GM18909 (cell line): ENCODE results near the gene NSD2.
"Not testable (repeated sequence)": the region's sequence is repeated elsewhere in the genome, so short reads cannot be mapped to it uniquely, and the experiment has no call there.

Experiments used
- ATAC-seq: cut with Tn5 transposase; IDR thresholded peaks from one replicate; pipeline ENCODE4 v1.9.1; 2021; ENCODE audit warnings: mild to moderate bottlenecking; ENCODE audit not compliant: unreplicated experiment, poor library complexity

Gene NSD2

GRCh38 chr4:1895971-1896657 lies 24.9 kb downstream of the NSD2 start:
- no peak for ATAC-seq

- no peak for ATAC-seq
These were observed 25.4 kb downstream of the NSD2 start for GRCh38 chr4:1896658-1896991.

GRCh38 chr4:1898007-1898406 lies 26.8 kb downstream of the NSD2 start:
- no peak for ATAC-seq

GRCh38 chr4:1898681-1899080 lies 27.5 kb downstream of the NSD2 start:
- ATAC-seq = no peak

GRCh38 chr4:1899149-1900086 lies 28.2 kb downstream of the NSD2 start:
- peak; percentile 69 for ATAC-seq

- ATAC-seq = no peak
These were observed 28.9 kb downstream of the NSD2 start for GRCh38 chr4:1900087-1900433.

GRCh38 chr4:1900624-1901023 lies 29.4 kb downstream of the NSD2 start:
- ATAC-seq = no peak

GRCh38 chr4:1901127-1901526 lies 29.9 kb downstream of the NSD2 start:
- ATAC-seq = no peak

- ATAC-seq = no peak
These were observed 31.1 kb downstream of the NSD2 start for GRCh38 chr4:1902243-1902642.

GRCh38 chr4:1903035-1903434 lies 31.8 kb downstream of the NSD2 start:
- no peak for ATAC-seq

- no peak for ATAC-seq
These were observed 32.8 kb downstream of the NSD2 start for GRCh38 chr4:1904042-1904441.

- no peak for ATAC-seq
These were observed 36.8 kb downstream of the NSD2 start for GRCh38 chr4:1907848-1908525.

GRCh38 chr4:1909696-1910095 lies 38.5 kb downstream of the NSD2 start:
- not testable (repeated sequence) for ATAC-seq

- no peak for ATAC-seq
These were observed 39.5 kb downstream of the NSD2 start for GRCh38 chr4:1910643-1911042.

GRCh38 chr4:1911316-1911715 lies 40.1 kb downstream of the NSD2 start:
- ATAC-seq = not testable (repeated sequence)

- ATAC-seq = no peak
These were observed 51.6 kb downstream of the NSD2 start for GRCh38 chr4:1922821-1923220.

- no peak for ATAC-seq
These were observed 56.5 kb downstream of the NSD2 start for GRCh38 chr4:1927675-1928074.

- no peak for ATAC-seq
These were observed 57.4 kb downstream of the NSD2 start for GRCh38 chr4:1928356-1929239.

- ATAC-seq = no peak
These were observed 61.5 kb downstream of the NSD2 start for GRCh38 chr4:1932736-1933135.

GRCh38 chr4:1933700-1934099 lies 62.5 kb downstream of the NSD2 start:
- no peak for ATAC-seq
